Keratinocyte (primary cell): ENCODE measurements around the gene TMEM147. TPM values are rescaled to one million over a fixed set of nuclear protein-coding genes. Genes with fewer than 3 reads are reported as not detected.

Experiments
- DNase-seq: peaks from one replicate; pipeline ENCODE4 v3.0.0-alpha.2; 2011; ENCODE audit warnings: low read depth, missing footprints, low spot score
- FAIRE-seq: peaks from 2 replicates; lab custom pipeline; 2011; peaks lifted over from hg19 to GRCh38; lab: Jason Lieb, UNC
- H2AFZ ChIP-seq: 2 replicates; pipeline ENCODE4 v1.6.0; 2012; ENCODE audit warnings: low read length, control low read depth, inconsistent platforms; ENCODE audit not compliant: control insufficient read depth
- H3K27ac ChIP-seq: 2 replicates; pipeline ENCODE4 v1.5.1; 2011; ENCODE audit warnings: low read length; ENCODE audit not compliant: control insufficient read depth, insufficient read depth
- H3K27me3 ChIP-seq: 3 replicates; pipeline ENCODE4 v1.6.0; 2011; ENCODE audit warnings: low read length; ENCODE audit not compliant: control insufficient read depth, insufficient read depth; ENCODE audit errors: extremely low read depth
- H3K36me3 ChIP-seq, 2 experiments: 2 replicates in 1 of 2; 3 replicates in 1 of 2; pipeline ENCODE4 v1.5.1; 2011; ENCODE audit warnings: low read length in 2 of 2, mild to moderate bottlenecking in 1 of 2; ENCODE audit not compliant: control insufficient read depth in 2 of 2, insufficient read depth in 2 of 2; ENCODE audit errors: extremely low read depth in 1 of 2
- H3K4me1 ChIP-seq: 3 replicates; pipeline ENCODE4 v1.5.1; 2011; ENCODE audit warnings: low read length; ENCODE audit not compliant: control insufficient read depth, insufficient read depth; ENCODE audit errors: extremely low read depth
- H3K4me2 ChIP-seq: 3 replicates; pipeline ENCODE4 v1.6.0; 2011; ENCODE audit warnings: low read depth, low read length; ENCODE audit not compliant: control insufficient read depth, insufficient read depth; ENCODE audit errors: extremely low read depth
- H3K4me3 ChIP-seq, 3 experiments: fragments of 200-600 bp in 1 of 3; sonication (generic) in 1 of 3; 2 replicates in 2 of 3; 3 replicates in 1 of 3; pipeline ENCODE4 v1.5.1; 2011 to 2016; ENCODE audit warnings: low read length in 3 of 3, mild to moderate bottlenecking in 3 of 3, control low read depth in 2 of 3, inconsistent platforms in 1 of 3, low read depth in 1 of 3, mixed read lengths in 1 of 3, mixed run types in 1 of 3, moderate library complexity in 1 of 3; ENCODE audit not compliant: control insufficient read depth in 2 of 3, insufficient read depth in 2 of 3; ENCODE audit errors: extremely low read depth in 1 of 3
- H3K79me2 ChIP-seq: 2 replicates; pipeline ENCODE4 v1.6.0; 2012; ENCODE audit warnings: low read length; ENCODE audit not compliant: control insufficient read depth, insufficient read depth
- H3K9ac ChIP-seq: 3 replicates; pipeline ENCODE4 v1.6.0; 2011; ENCODE audit warnings: low read length; ENCODE audit not compliant: control insufficient read depth, insufficient read depth; ENCODE audit errors: extremely low read depth
- H3K9me1 ChIP-seq: 3 replicates; pipeline ENCODE4 v1.6.0; 2011; ENCODE audit warnings: low read length; ENCODE audit not compliant: control insufficient read depth, insufficient read depth; ENCODE audit errors: extremely low read depth
- H3K9me3 ChIP-seq: 2 replicates; pipeline ENCODE4 v1.5.1; 2012; ENCODE audit warnings: low read depth, low read length; ENCODE audit not compliant: control insufficient read depth
- H4K20me1 ChIP-seq: 3 replicates; pipeline ENCODE4 v1.6.0; 2011; ENCODE audit warnings: low read length; ENCODE audit not compliant: control insufficient read depth, insufficient read depth; ENCODE audit errors: extremely low read depth
- EZH2 ChIP-seq: IDR thresholded peaks from one replicate; pipeline ENCODE4 v1.6.1; 2012; ENCODE audit warnings: inconsistent platforms, mild to moderate bottlenecking, low read length, moderate library complexity
- dilution Hi-C: fragments of 300-500 bp; cut with MboI; formaldehyde crosslinking; loops from one replicate; pipeline ENCODE4 v1.7.0; 2020; ENCODE audit warnings: low sequenced_read_pairs; ENCODE audit not compliant: extremely low pct_ligation_motif_present
- polyA plus RNA-seq, 5 experiments: library from polyadenylated mRNA; depleted of rRNA in 3 of 5; stranded (reverse) in 3 of 5; stranded (forward) in 1 of 5; unstranded in 1 of 5; fragments of >200 nt; gene quantifications; 1 replicate in 1 of 5; 2 replicates in 3 of 5; 3 replicates in 1 of 5; pipeline versions ENCODE4 v1.2.1 to v1.2.3, GENCODE V29; 2011 to 2012; ENCODE audit warnings: missing spikeins in 2 of 5, low read depth in 1 of 5, low replicate concordance in 1 of 5
- TF ChIP-seq, protein P1 (sequence below), 3 experiments: IDR thresholded peaks in 1 of 3; conservative IDR thresholded peaks in 1 of 3; optimal IDR thresholded peaks in 1 of 3; 2 replicates in 2 of 3; 3 replicates in 1 of 3; pipeline versions ENCODE3 to v1.5.1; 2011; ENCODE audit warnings: low read length in 3 of 3, mild to moderate bottlenecking in 3 of 3, moderate library complexity in 2 of 3, control low read depth in 1 of 3, inconsistent platforms in 1 of 3; ENCODE audit not compliant: insufficient read depth in 2 of 3; ENCODE audit errors: extremely low read depth in 1 of 3

Gene TMEM147
- polyA plus RNA-seq, 1 donor (not counting 4 experiments of a cell fraction or from before 2014, with no cell fraction given): 134 TPM

DNA sequence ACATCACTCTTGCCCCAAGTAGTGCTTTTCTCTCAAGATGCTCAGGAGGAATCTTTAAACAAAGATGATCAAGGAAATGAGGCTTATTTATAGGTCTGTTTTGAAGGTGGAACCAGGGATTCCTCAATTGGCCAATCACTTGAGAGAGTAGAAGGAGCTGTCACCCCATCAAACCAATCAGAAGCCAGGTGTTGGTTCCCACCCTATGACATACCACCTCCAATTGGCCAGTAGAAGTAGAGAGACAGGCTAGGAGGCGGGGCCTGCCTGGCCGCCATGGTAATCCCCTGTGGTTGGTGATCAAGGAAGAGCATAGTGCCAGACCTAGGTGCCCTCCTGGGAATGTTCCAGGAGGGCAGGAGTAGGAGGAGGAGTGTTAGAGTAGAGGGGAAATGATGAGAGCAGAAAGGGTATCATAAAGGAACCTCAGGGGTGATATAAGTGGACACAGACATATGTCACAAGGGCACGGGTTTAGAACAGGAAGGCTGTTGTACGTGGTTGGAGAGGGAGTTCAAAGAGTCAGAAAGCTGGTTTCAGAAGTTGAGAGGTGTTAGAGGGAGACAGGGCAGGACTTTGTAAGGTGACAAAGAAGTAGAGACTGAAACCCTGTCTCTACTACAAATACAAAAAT lies 51.1 kb downstream of the TMEM147 start:
- no peaks in the 10 kb centered on the region for H3K27me3 ChIP-seq
- H3K4me3 ChIP-seq: no peak overlapping the region
- dilution Hi-C loops: no loop called here
- H3K9me1 ChIP-seq: no peaks in the 10 kb centered on the region
- no peak overlapping the region for H3K27ac ChIP-seq
- no peaks in the 10 kb centered on the region for H3K79me2 ChIP-seq
- H2AFZ ChIP-seq: no peak overlapping the region
- TF ChIP-seq, protein P1, sequence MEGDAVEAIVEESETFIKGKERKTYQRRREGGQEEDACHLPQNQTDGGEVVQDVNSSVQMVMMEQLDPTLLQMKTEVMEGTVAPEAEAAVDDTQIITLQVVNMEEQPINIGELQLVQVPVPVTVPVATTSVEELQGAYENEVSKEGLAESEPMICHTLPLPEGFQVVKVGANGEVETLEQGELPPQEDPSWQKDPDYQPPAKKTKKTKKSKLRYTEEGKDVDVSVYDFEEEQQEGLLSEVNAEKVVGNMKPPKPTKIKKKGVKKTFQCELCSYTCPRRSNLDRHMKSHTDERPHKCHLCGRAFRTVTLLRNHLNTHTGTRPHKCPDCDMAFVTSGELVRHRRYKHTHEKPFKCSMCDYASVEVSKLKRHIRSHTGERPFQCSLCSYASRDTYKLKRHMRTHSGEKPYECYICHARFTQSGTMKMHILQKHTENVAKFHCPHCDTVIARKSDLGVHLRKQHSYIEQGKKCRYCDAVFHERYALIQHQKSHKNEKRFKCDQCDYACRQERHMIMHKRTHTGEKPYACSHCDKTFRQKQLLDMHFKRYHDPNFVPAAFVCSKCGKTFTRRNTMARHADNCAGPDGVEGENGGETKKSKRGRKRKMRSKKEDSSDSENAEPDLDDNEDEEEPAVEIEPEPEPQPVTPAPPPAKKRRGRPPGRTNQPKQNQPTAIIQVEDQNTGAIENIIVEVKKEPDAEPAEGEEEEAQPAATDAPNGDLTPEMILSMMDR (optimal IDR thresholded peaks at IDR 0.05 in 1 of 3, IDR thresholded peaks at IDR 0.05 in 1 of 3, conservative IDR thresholded peaks at IDR 0.05 in 1 of 3; ENCODE audit: extremely low read depth in 1 of 3, insufficient read depth in 2 of 3, low read length in 3 of 3): no peak
- no peak for TF ChIP-seq EZH2
- FAIRE-seq (no peak), DNase-seq (no peak)
- no peak overlapping the region for H3K9ac ChIP-seq
- H4K20me1 ChIP-seq: no peaks in the 10 kb centered on the region
- no peaks in the 10 kb centered on the region for H3K9me3 ChIP-seq
- no peak overlapping the region for H3K4me2 ChIP-seq
- H3K36me3 ChIP-seq: no peaks in the 10 kb centered on the region
- H3K4me1 ChIP-seq: no peaks in the 10 kb centered on the region

Other genes with a start within 250 kb of the TMEM147 start
- gene CD22, start 216.4 kb upstream of the TMEM147 start, polyA plus RNA-seq: 0.06 to 0.42 TPM (median 0.26 TPM) in 3 replicates
- gene FFAR1, start 197.7 kb upstream of the TMEM147 start, polyA plus RNA-seq: not detected in 3 replicates
- gene FFAR3, start 187.2 kb upstream of the TMEM147 start, polyA plus RNA-seq: not detected in 3 replicates
- gene GPR42, start 174.6 kb upstream of the TMEM147 start, polyA plus RNA-seq: not detected in 3 replicates
- gene FFAR2, start 97.4 kb upstream of the TMEM147 start, polyA plus RNA-seq: not detected in 3 replicates
- 53.5 to 188 TPM (median 85.4 TPM) in 3 replicates for gene KRTDAP, start 55.2 kb upstream of the TMEM147 start, polyA plus RNA-seq
- 235 to 251 TPM (median 238 TPM) in 3 replicates for gene DMKN, start 32.0 kb upstream of the TMEM147 start, polyA plus RNA-seq
- 28.8 to 59.0 TPM (median 49.0 TPM) in 3 replicates for gene SBSN, start 17.3 kb upstream of the TMEM147 start, polyA plus RNA-seq
- 0.08 TPM in 1 of 3 replicates, not detected in the others for gene GAPDHS, start 12.2 kb upstream of the TMEM147 start, polyA plus RNA-seq
- not detected in 3 replicates for gene ATP4A, start 18.0 kb downstream of the TMEM147 start, polyA plus RNA-seq
- gene PMIS2, start 40.5 kb downstream of the TMEM147 start, polyA plus RNA-seq: not detected in 3 replicates
- gene HAUS5, start 67.1 kb downstream of the TMEM147 start, polyA plus RNA-seq: 3.1 to 3.7 TPM (median 3.5 TPM) in 3 replicates
- 29.8 to 40.8 TPM (median 30.4 TPM) in 3 replicates for gene RBM42, start 83.4 kb downstream of the TMEM147 start, polyA plus RNA-seq
- 0.14 to 0.99 TPM (median 0.43 TPM) in 3 replicates for gene ETV2, start 96.1 kb downstream of the TMEM147 start, polyA plus RNA-seq
- 509 to 705 TPM (median 560 TPM) in 3 replicates for gene COX6B1, start 102.7 kb downstream of the TMEM147 start, polyA plus RNA-seq
- 0.05 to 0.15 TPM (median 0.09 TPM) in 3 replicates for gene UPK1A, start 120.9 kb downstream of the TMEM147 start, polyA plus RNA-seq
- not detected in 3 replicates for gene ZBTB32, start 158.9 kb downstream of the TMEM147 start, polyA plus RNA-seq
- 7.7 to 16.7 TPM (median 8.8 TPM) in 3 replicates for gene KMT2B, start 172.4 kb downstream of the TMEM147 start, polyA plus RNA-seq
- 0.27 to 1.2 TPM (median 0.34 TPM) in 3 replicates for gene IGFLR1, start 196.8 kb downstream of the TMEM147 start, polyA plus RNA-seq
- gene U2AF1L4, start 199.8 kb downstream of the TMEM147 start, polyA plus RNA-seq: 8.9 to 14.7 TPM (median 11.4 TPM) in 3 replicates
- 36.2 to 53.8 TPM (median 49.7 TPM) in 3 replicates for gene PSENEN, start 200.0 kb downstream of the TMEM147 start, polyA plus RNA-seq
- 6.7 to 11.8 TPM (median 9.2 TPM) in 3 replicates for gene LIN37, start 202.9 kb downstream of the TMEM147 start, polyA plus RNA-seq
- gene HSPB6, start 211.4 kb downstream of the TMEM147 start, polyA plus RNA-seq: not detected in 3 replicates
- 5.3 to 15.5 TPM (median 5.5 TPM) in 3 replicates for gene PROSER3, start 212.6 kb downstream of the TMEM147 start, polyA plus RNA-seq
- 0.23 to 0.93 TPM (median 0.49 TPM) in 3 replicates for gene ARHGAP33, start 229.9 kb downstream of the TMEM147 start, polyA plus RNA-seq